SK-N-SH (cell line): ENCODE results near the gene CDH12. TPM values are rescaled to one million over a fixed set of nuclear protein-coding genes. Genes with fewer than 3 reads are reported as not detected.

Experiments
- CTCF ChIA-PET: fragments of 300-600, 350-600 bp; formaldehyde crosslinking; extraction: SDS; loops from one replicate; lab custom pipeline; 2021; lab: Yijun Ruan, JAX
- POLR2A ChIA-PET: fragments of 350-600 bp; sonication (Branson Sonifier 250); formaldehyde crosslinking; extraction: SDS; loops from one replicate; lab custom pipeline; 2020; ENCODE audit warnings: antibody characterized with exemption, inconsistent platforms; lab: Yijun Ruan, JAX
- DNase-seq: peaks from one replicate; pipeline ENCODE4 v3.0.0; 2012
- H2AFZ ChIP-seq: fragments of 200-600 bp; sonication (generic); 2 replicates; pipeline ENCODE4 v1.8.1; 2016; ENCODE audit warnings: antibody characterized with exemption, mild to moderate bottlenecking, low read depth
- H3F3A ChIP-seq: fragments of 200-600 bp; sonication (generic); replicated peaks from 2 replicates; pipeline ENCODE3; 2016; ENCODE audit warnings: antibody characterized with exemption, mild to moderate bottlenecking; ENCODE audit not compliant: insufficient read depth
- H3K27ac ChIP-seq, 2 experiments: fragments of 200-500 bp in 1 of 2; fragments of 200-600 bp in 1 of 2; sonication (Bioruptor generic) in 1 of 2; sonication (generic), shearing (Covaris generic) in 1 of 2; 2 replicates each; pipeline versions ENCODE4 v1.5.1 to v1.6.1; 2014 to 2016; ENCODE audit warnings: low read depth in 2 of 2, inconsistent platforms in 1 of 2, low read length in 1 of 2, mild to moderate bottlenecking in 1 of 2, mixed read lengths in 1 of 2
- H3K27me3 ChIP-seq: fragments of 200-600 bp; sonication (generic), shearing (Covaris generic); 2 replicates; pipeline ENCODE4 v1.6.1; 2016; ENCODE audit warnings: mixed run types; ENCODE audit not compliant: insufficient read depth
- H3K36me3 ChIP-seq, 2 experiments: fragments of 200-500 bp in 1 of 2; fragments of 200-600 bp in 1 of 2; sonication (Bioruptor generic) in 1 of 2; sonication (generic) in 1 of 2; replicated peaks in 1 of 2; 2 replicates each; pipeline versions ENCODE3 to v1.5.1; 2014 to 2016; ENCODE audit warnings: low read length in 1 of 2, mild to moderate bottlenecking in 1 of 2; ENCODE audit not compliant: insufficient read depth in 2 of 2, control insufficient read depth in 1 of 2
- H3K4me1 ChIP-seq, 2 experiments: fragments of 200-500 bp in 1 of 2; fragments of 200-600 bp in 1 of 2; sonication (Bioruptor generic) in 1 of 2; sonication (generic), shearing (Covaris generic) in 1 of 2; 2 replicates each; pipeline versions ENCODE4 v1.5.1 to v1.6.1; 2014 to 2016; ENCODE audit warnings: low read depth in 1 of 2, low read length in 1 of 2, mixed run types in 1 of 2; ENCODE audit not compliant: insufficient read depth in 2 of 2, control insufficient read depth in 1 of 2
- H3K4me2 ChIP-seq: fragments of 200-600 bp; sonication (generic), shearing (Covaris generic); 2 replicates; pipeline ENCODE4 v1.6.1; 2017; ENCODE audit warnings: mixed run types
- H3K4me3 ChIP-seq, 2 experiments: fragments of 200-500 bp in 1 of 2; fragments of 200-600 bp in 1 of 2; sonication (Bioruptor generic) in 1 of 2; sonication (generic), shearing (Covaris generic) in 1 of 2; 2 replicates each; pipeline versions ENCODE4 v1.5.1 to v1.8.1; 2014 to 2016; ENCODE audit warnings: low read depth in 2 of 2, inconsistent platforms in 1 of 2, low read length in 1 of 2, mild to moderate bottlenecking in 1 of 2, mixed read lengths in 1 of 2, moderate library complexity in 1 of 2
- H3K79me2 ChIP-seq: fragments of 200-600 bp; sonication (generic); 2 replicates; pipeline ENCODE4 v1.8.1; 2017; ENCODE audit warnings: mild to moderate bottlenecking; ENCODE audit not compliant: insufficient read depth
- H3K9ac ChIP-seq: fragments of 200-600 bp; sonication (generic); 2 replicates; pipeline ENCODE4 v1.6.1; 2017; ENCODE audit warnings: mixed run types
- H3K9me2 ChIP-seq: fragments of 200-600 bp; sonication (generic); 2 replicates; pipeline ENCODE4 v1.6.1; 2017; ENCODE audit warnings: mixed run types
- H3K9me3 ChIP-seq: fragments of 200-600 bp; sonication (generic); 2 replicates; pipeline ENCODE4 v1.6.1; 2017; ENCODE audit warnings: mixed run types, mild to moderate bottlenecking, moderate library complexity
- H4K20me1 ChIP-seq: fragments of 200-600 bp; sonication (generic); 2 replicates; pipeline ENCODE4 v1.6.1; 2017; ENCODE audit warnings: mild to moderate bottlenecking, mixed run types; ENCODE audit not compliant: insufficient read depth
- ELF1 ChIP-seq: IDR thresholded peaks from 2 replicates; pipeline ENCODE4 v1.4.0; 2012
- EP300 ChIP-seq, 2 experiments: IDR thresholded peaks; 2 replicates each; pipeline versions ENCODE4 v1.4.0 to v1.6.1; 2012; ENCODE audit warnings: borderline replicate concordance in 1 of 2, low read depth in 1 of 2, low read length in 1 of 2
- EZH2phosphoT487 ChIP-seq: fragments of 200-600 bp; sonication (generic); IDR thresholded peaks from 2 replicates; pipeline ENCODE4 v1.6.1; 2017; ENCODE audit warnings: low read depth, mixed run types, mild to moderate bottlenecking, antibody characterized with exemption, moderate library complexity, borderline replicate concordance
- GABPA ChIP-seq: IDR thresholded peaks from 2 replicates; pipeline ENCODE4 v1.4.0; 2012; ENCODE audit warnings: low read depth, mild to moderate bottlenecking
- JUND ChIP-seq: IDR thresholded peaks from 2 replicates; pipeline ENCODE4 v1.4.0; 2012
- MEF2A ChIP-seq: IDR thresholded peaks from 2 replicates; pipeline ENCODE4 v1.4.0; 2012; ENCODE audit warnings: low read depth, borderline replicate concordance
- MXI1 ChIP-seq: IDR thresholded peaks from 2 replicates; pipeline ENCODE4 v1.6.1; 2012; ENCODE audit warnings: mild to moderate bottlenecking, low read depth, low read length, improper control_type of control experiment
- POLR2AphosphoS5 ChIP-seq: IDR thresholded peaks from 2 replicates; pipeline ENCODE4 v1.6.1; 2012; ENCODE audit warnings: low read depth, low read length
- RCOR1 ChIP-seq: fragments of 150-350 bp; IDR thresholded peaks from 2 replicates; pipeline ENCODE4 v1.6.1; 2017; ENCODE audit warnings: antibody characterized with exemption, low read length
- RFX5 ChIP-seq: IDR thresholded peaks from 2 replicates; pipeline ENCODE4 v1.6.1; 2012; ENCODE audit warnings: mild to moderate bottlenecking, improper control_type of control experiment, low read length
- RXRA ChIP-seq: IDR thresholded peaks from 2 replicates; pipeline ENCODE4 v1.4.0; 2012; ENCODE audit warnings: low read depth, mild to moderate bottlenecking, borderline replicate concordance
- SMC3 ChIP-seq: IDR thresholded peaks from 2 replicates; pipeline ENCODE4 v1.6.1; 2012; ENCODE audit warnings: low read depth, low read length, improper control_type of control experiment
- TAF1 ChIP-seq: IDR thresholded peaks from 2 replicates; pipeline ENCODE4 v1.6.1; 2012; ENCODE audit warnings: low read depth, mild to moderate bottlenecking, low read length, moderate library complexity, borderline replicate concordance
- polyA plus RNA-seq, 3 experiments: library from polyadenylated mRNA; depleted of rRNA; stranded (reverse); fragments of >200 nt; gene quantifications; 2 replicates each; pipeline ENCODE4 v1.2.3, GENCODE V29; 2012
- TF ChIP-seq, protein P1 (sequence below): IDR thresholded peaks from 2 replicates; pipeline ENCODE4 v1.4.0; 2012; ENCODE audit warnings: low read depth, borderline replicate concordance
- TF ChIP-seq, protein P2 (sequence below): fragments of 200-600 bp; sonication (generic); IDR thresholded peaks from 2 replicates; pipeline ENCODE4 v1.6.1; 2017; ENCODE audit warnings: antibody characterized with exemption, mild to moderate bottlenecking, moderate library complexity
- TF ChIP-seq, protein P3 (sequence below): IDR thresholded peaks from 2 replicates; pipeline ENCODE4 v1.4.0; 2012; ENCODE audit warnings: low read depth
- TF ChIP-seq, protein P4 (sequence below): fragments of 150-350 bp; IDR thresholded peaks from 2 replicates; pipeline ENCODE4 v1.6.1; 2016; ENCODE audit warnings: mild to moderate bottlenecking, low read depth, low read length
- TF ChIP-seq, protein P5 (sequence below): IDR thresholded peaks from 2 replicates; pipeline ENCODE4; 2012
- TF ChIP-seq, protein P6 (sequence below): IDR thresholded peaks from 2 replicates; pipeline ENCODE4 v1.6.1; 2012; ENCODE audit warnings: mild to moderate bottlenecking, low read depth, low read length, moderate library complexity
- TF ChIP-seq, protein P7 (sequence below): IDR thresholded peaks from 2 replicates; pipeline ENCODE4 v1.4.0; 2012; ENCODE audit warnings: low read depth, borderline replicate concordance

CDH12 gene
- polyA plus RNA-seq, 1 of the 3 experiments (the other 2 are of a cell fraction), result not detected

DNA sequence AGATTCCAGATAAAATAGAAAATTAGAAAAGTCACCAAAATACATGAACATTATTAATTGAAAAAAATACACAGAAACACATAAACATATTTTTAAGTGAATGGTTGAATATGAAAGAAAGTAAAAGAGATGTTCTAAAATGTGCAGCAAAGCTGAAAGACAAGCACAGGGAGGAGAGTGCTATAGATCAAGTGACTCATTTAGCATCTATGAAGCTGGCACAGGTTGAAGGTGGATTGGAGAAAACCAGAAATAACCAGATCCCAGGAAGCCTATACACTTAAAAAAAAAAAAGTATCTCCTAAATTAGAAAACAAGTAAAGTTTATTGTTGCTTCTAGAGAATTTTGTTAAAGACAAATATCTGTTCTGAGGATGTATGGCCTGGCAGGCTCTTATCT is 338.9 kb downstream of the CDH12 start:
- no peaks in the 10 kb centered on the region for H3K79me2 ChIP-seq
- no peak overlapping the region for H3K4me3 ChIP-seq
- no peak for DNase-seq
- POLR2A ChIA-PET, result no interaction called here
- TF ChIP-seq, protein P1, sequence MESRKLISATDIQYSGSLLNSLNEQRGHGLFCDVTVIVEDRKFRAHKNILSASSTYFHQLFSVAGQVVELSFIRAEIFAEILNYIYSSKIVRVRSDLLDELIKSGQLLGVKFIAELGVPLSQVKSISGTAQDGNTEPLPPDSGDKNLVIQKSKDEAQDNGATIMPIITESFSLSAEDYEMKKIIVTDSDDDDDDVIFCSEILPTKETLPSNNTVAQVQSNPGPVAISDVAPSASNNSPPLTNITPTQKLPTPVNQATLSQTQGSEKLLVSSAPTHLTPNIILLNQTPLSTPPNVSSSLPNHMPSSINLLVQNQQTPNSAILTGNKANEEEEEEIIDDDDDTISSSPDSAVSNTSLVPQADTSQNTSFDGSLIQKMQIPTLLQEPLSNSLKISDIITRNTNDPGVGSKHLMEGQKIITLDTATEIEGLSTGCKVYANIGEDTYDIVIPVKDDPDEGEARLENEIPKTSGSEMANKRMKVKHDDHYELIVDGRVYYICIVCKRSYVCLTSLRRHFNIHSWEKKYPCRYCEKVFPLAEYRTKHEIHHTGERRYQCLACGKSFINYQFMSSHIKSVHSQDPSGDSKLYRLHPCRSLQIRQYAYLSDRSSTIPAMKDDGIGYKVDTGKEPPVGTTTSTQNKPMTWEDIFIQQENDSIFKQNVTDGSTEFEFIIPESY, result no peak
- no peak for TF ChIP-seq EP300 (IDR thresholded peaks at IDR 0.05; ENCODE audit: borderline replicate concordance in 1 of 2, low read depth in 1 of 2, low read length in 1 of 2)
- no peak for TF ChIP-seq MEF2A
- TF ChIP-seq JUND, result no peak
- TF ChIP-seq, protein P2, sequence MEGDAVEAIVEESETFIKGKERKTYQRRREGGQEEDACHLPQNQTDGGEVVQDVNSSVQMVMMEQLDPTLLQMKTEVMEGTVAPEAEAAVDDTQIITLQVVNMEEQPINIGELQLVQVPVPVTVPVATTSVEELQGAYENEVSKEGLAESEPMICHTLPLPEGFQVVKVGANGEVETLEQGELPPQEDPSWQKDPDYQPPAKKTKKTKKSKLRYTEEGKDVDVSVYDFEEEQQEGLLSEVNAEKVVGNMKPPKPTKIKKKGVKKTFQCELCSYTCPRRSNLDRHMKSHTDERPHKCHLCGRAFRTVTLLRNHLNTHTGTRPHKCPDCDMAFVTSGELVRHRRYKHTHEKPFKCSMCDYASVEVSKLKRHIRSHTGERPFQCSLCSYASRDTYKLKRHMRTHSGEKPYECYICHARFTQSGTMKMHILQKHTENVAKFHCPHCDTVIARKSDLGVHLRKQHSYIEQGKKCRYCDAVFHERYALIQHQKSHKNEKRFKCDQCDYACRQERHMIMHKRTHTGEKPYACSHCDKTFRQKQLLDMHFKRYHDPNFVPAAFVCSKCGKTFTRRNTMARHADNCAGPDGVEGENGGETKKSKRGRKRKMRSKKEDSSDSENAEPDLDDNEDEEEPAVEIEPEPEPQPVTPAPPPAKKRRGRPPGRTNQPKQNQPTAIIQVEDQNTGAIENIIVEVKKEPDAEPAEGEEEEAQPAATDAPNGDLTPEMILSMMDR, result no peak
- TF ChIP-seq, protein P3, sequence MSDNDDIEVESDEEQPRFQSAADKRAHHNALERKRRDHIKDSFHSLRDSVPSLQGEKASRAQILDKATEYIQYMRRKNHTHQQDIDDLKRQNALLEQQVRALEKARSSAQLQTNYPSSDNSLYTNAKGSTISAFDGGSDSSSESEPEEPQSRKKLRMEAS, result no peak
- TF ChIP-seq RCOR1, result no peak
- TF ChIP-seq EZH2phosphoT487, result no peak
- TF ChIP-seq MXI1, result no peak
- TF ChIP-seq RFX5, result no peak
- no peak for TF ChIP-seq GABPA
- TF ChIP-seq, protein P4, sequence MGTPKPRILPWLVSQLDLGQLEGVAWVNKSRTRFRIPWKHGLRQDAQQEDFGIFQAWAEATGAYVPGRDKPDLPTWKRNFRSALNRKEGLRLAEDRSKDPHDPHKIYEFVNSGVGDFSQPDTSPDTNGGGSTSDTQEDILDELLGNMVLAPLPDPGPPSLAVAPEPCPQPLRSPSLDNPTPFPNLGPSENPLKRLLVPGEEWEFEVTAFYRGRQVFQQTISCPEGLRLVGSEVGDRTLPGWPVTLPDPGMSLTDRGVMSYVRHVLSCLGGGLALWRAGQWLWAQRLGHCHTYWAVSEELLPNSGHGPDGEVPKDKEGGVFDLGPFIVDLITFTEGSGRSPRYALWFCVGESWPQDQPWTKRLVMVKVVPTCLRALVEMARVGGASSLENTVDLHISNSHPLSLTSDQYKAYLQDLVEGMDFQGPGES, result no peak
- TF ChIP-seq RXRA, result no peak
- TF ChIP-seq, protein P5, sequence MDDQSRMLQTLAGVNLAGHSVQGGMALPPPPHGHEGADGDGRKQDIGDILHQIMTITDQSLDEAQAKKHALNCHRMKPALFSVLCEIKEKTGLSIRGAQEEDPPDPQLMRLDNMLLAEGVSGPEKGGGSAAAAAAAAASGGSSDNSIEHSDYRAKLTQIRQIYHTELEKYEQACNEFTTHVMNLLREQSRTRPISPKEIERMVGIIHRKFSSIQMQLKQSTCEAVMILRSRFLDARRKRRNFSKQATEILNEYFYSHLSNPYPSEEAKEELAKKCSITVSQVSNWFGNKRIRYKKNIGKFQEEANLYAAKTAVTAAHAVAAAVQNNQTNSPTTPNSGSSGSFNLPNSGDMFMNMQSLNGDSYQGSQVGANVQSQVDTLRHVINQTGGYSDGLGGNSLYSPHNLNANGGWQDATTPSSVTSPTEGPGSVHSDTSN, result no peak
- TF ChIP-seq, protein P6, sequence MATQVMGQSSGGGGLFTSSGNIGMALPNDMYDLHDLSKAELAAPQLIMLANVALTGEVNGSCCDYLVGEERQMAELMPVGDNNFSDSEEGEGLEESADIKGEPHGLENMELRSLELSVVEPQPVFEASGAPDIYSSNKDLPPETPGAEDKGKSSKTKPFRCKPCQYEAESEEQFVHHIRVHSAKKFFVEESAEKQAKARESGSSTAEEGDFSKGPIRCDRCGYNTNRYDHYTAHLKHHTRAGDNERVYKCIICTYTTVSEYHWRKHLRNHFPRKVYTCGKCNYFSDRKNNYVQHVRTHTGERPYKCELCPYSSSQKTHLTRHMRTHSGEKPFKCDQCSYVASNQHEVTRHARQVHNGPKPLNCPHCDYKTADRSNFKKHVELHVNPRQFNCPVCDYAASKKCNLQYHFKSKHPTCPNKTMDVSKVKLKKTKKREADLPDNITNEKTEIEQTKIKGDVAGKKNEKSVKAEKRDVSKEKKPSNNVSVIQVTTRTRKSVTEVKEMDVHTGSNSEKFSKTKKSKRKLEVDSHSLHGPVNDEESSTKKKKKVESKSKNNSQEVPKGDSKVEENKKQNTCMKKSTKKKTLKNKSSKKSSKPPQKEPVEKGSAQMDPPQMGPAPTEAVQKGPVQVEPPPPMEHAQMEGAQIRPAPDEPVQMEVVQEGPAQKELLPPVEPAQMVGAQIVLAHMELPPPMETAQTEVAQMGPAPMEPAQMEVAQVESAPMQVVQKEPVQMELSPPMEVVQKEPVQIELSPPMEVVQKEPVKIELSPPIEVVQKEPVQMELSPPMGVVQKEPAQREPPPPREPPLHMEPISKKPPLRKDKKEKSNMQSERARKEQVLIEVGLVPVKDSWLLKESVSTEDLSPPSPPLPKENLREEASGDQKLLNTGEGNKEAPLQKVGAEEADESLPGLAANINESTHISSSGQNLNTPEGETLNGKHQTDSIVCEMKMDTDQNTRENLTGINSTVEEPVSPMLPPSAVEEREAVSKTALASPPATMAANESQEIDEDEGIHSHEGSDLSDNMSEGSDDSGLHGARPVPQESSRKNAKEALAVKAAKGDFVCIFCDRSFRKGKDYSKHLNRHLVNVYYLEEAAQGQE, result no peak
- TF ChIP-seq TAF1, result no peak
- no peak for TF ChIP-seq POLR2AphosphoS5
- TF ChIP-seq, protein P7, sequence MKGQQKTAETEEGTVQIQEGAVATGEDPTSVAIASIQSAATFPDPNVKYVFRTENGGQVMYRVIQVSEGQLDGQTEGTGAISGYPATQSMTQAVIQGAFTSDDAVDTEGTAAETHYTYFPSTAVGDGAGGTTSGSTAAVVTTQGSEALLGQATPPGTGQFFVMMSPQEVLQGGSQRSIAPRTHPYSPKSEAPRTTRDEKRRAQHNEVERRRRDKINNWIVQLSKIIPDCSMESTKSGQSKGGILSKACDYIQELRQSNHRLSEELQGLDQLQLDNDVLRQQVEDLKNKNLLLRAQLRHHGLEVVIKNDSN, result no peak
- TF ChIP-seq ELF1, result no peak
- no peak for TF ChIP-seq SMC3
- H3K9me3 ChIP-seq, result no peaks in the 10 kb centered on the region
- no peak overlapping the region for H3K4me2 ChIP-seq
- H3K27ac ChIP-seq, result no peak overlapping the region
- H3K9ac ChIP-seq, result no peak overlapping the region
- no peaks in the 10 kb centered on the region for H4K20me1 ChIP-seq
- no peaks in the 10 kb centered on the region for H3K36me3 ChIP-seq
- H3F3A ChIP-seq, result no peaks in the 10 kb centered on the region
- no peak overlapping the region for H2AFZ ChIP-seq
- CTCF ChIA-PET, result no interaction called here
- no peaks in the 10 kb centered on the region for H3K4me1 ChIP-seq
- no peaks in the 10 kb centered on the region for H3K27me3 ChIP-seq
- no peaks in the 10 kb centered on the region; the same call in 1 of the 2 replicates for H3K9me2 ChIP-seq
